Skeletal muscle satellite cell (primary cell): ENCODE results near the gene RHBDF2.
"Not testable (repeated sequence)": the region's sequence is repeated elsewhere in the genome, so short reads cannot be mapped to it uniquely, and the experiment has no call there.

Experiments
- H3K27me3 ChIP-seq: 2 replicates; pipeline ENCODE4 v1.7.0; 2013; ENCODE audit warnings: low read length; ENCODE audit not compliant: control insufficient read depth, insufficient read depth
- H3K36me3 ChIP-seq: 2 replicates; pipeline ENCODE4 v1.7.0; 2013; ENCODE audit warnings: mild to moderate bottlenecking, control low read depth, low read length; ENCODE audit not compliant: insufficient read depth
- H3K4me1 ChIP-seq: 2 replicates; pipeline ENCODE4 v1.7.0; 2013; ENCODE audit warnings: low read length; ENCODE audit not compliant: control insufficient read depth, insufficient read depth
- H3K4me2 ChIP-seq: 2 replicates; pipeline ENCODE4 v1.7.0; 2013; ENCODE audit warnings: mild to moderate bottlenecking, low read length
- H3K4me3 ChIP-seq: 2 replicates; pipeline ENCODE4 v1.7.0; 2013; ENCODE audit warnings: low read length
- H3K9ac ChIP-seq: 2 replicates; pipeline ENCODE4 v1.7.0; 2013; ENCODE audit warnings: mild to moderate bottlenecking, low read depth, low read length, moderate library complexity
- H3K9me3 ChIP-seq: replicated peaks from 2 replicates; pipeline ENCODE4 v1.7.0; 2013; ENCODE audit warnings: mild to moderate bottlenecking, control low read depth, low read length

RHBDF2 gene

DNA sequence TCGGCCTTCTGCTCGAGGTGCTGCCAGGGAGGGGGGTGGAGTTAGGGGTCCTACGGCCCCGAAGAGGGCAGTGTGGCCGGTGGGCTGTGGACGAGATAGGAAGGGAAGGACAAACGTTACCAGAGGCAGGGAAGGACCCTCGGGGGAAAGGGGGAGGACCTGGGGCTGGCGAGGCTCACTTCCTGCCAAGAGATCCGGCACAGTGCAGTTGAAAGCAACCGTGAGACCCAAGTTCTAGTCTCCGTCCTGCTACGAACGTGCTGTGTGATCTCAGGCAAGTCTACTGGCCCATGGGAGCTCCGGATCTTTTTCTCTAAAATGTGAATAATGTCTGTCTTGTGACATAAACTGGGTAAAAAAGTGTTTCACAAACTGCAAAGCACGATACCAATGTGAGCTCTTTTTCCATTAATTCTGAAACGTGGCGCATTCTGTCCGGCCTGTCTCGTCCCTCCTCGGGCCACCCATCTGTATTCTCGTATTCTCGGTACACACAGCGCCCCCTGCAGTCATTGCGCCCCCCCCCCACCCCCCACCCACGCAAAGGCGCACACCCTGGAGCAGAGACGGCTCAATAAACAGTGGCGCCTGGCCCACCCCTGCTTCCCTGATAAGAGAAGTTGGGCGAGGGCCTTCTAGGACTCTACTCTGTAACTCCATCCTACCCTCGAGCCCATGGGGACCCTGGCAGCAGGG, 27.5 kb upstream of the RHBDF2 start:
- H3K4me1 ChIP-seq: peaks cover 55% of the 10 kb centered on the region
- H3K4me3 ChIP-seq: no peak overlapping the region
- H3K9ac ChIP-seq: peak overlapping the region; percentile 78

DNA sequence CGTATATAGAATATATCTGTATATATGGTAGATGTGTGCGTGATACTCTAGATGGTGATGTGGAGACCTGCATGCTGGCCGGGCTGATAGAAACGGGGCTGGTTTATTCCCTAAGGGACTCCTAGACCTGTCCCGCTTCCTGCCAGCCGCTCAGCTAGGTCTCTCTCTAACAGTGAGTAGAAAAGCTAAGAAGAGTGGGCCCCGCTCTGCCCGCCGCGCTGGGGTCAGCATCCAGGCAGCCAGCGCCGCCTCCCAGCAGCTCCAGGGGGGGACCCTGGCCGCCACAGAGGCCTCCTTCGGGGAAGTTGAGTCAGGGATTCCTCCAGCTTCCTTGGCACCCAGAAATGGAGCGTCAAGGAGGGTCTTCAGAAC, 26.9 kb upstream of the RHBDF2 start:
- H3K4me1 ChIP-seq: peaks cover 55% of the 10 kb centered on the region
- H3K27me3 ChIP-seq: no peaks in the 10 kb centered on the region
- peak overlapping the region; percentile 78 for H3K9ac ChIP-seq
- H3K36me3 ChIP-seq: no peaks in the 10 kb centered on the region
- no peaks in the 10 kb centered on the region for H3K9me3 ChIP-seq
- H3K4me3 ChIP-seq: no peak overlapping the region
- H3K4me2 ChIP-seq: peak overlapping the region; percentile 65

More for the DNA sequence above, 27.5 kb upstream of the RHBDF2 start:
- no peaks in the 10 kb centered on the region for H3K36me3 ChIP-seq
- H3K9me3 ChIP-seq: no peaks in the 10 kb centered on the region
- peak overlapping the region; percentile 65 for H3K4me2 ChIP-seq
- no peaks in the 10 kb centered on the region for H3K27me3 ChIP-seq

DNA sequence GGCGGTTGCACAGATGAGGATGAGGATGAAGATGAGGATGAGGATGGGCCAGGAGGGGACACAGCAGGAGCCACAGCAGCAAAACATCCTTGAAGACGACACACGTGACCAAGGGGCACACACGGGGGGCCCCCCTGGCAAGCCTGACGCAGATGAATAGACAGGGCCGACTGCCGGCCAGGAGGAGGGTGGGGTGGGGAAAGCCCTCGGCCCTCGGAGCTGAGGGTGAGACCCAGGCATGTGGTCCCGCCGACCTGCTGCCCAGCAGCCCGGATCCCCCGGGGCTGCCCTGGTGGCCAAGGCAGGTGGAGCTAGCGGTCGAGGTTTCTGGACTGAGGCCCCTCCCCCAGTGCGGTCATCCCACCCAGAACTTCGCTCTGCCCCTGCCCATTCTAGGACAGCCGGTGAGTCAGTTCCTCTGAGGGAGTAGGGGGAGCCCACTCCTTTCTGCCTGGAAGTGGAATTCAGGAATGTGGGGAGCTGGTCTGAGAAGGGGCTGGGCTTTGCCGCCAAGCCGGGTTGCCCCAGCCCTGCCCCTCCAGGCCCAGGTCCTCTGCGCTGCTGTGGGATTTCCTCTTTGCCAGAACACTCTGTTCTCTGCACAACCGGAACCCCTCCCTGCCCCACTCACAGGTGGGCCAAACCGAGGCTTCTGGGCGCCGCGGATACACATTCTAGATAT, 26.3 kb upstream of the RHBDF2 start:
- no peaks in the 10 kb centered on the region for H3K9me3 ChIP-seq
- no peak overlapping the region for H3K4me3 ChIP-seq
- H3K4me1 ChIP-seq: peaks cover 59% of the 10 kb centered on the region
- peak overlapping the region; percentile 78 for H3K9ac ChIP-seq
- peak overlapping the region; percentile 65 for H3K4me2 ChIP-seq
- H3K36me3 ChIP-seq: no peaks in the 10 kb centered on the region
- no peaks in the 10 kb centered on the region for H3K27me3 ChIP-seq

- not testable (repeated sequence) for H3K27me3 ChIP-seq, H3K9ac ChIP-seq, H3K36me3 ChIP-seq, H3K9me3 ChIP-seq, H3K4me3 ChIP-seq
- Histone ChIP-seq H3K4me1 (peaks cover 59% of the 10 kb centered on the region), H3K4me2 (peak overlapping the region; percentile 65)
Measured at GRCh38 chr17:76527016-76527415, 25.8 kb upstream of the RHBDF2 start.

GRCh38 chr17:76525513-76525833, 24.2 kb upstream of the RHBDF2 start:
- H3K4me2 ChIP-seq: not testable (repeated sequence)

DNA sequence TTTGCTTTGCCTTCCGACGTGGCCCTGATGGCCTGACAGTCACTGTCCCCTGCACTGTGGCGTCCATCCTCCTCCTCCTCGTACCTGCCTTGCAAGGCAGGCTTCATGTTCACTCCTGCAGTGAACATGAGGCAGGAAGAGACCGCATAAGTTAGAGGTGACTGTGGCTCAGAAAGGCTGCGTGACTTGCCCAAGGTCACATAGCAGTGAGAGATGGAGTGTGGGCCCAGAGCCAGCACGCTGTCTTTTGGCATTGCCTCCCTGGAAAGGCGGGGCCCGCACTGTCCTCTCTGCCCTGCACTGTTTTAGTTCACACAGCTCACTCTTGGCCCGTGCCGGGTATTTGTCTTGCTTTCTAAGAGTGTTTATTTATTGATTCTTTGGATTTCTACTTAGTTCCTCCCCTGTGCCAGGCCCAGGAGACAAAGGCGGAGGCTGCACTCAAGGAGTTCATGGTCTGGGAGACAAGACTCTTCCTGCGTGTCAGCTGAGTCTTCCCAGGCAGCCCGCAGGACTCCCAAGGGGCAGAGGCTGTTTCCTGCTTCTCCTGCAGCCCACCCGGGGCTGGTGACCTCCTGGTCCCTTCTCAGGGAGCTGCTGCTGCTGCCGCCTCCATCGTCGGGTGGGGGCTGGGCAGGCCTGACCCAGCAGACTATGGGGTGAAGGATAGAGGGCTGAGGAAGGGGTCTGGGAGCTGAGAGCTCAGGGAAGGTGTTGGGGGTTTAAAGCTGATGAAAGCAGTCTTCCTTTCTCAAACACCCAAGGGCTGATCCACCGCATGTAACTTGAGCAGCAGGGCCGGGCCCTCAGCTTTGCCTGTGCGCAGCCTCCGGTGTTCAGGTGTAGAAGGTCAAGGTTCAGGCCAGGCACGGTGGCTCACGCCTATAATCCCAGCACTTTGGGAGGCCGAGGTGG, 23.6 kb upstream of the RHBDF2 start:
- Histone ChIP-seq H3K9me3 (no peaks in the 10 kb centered on the region), H3K4me3 (no peak overlapping the region), H3K4me2 (peak overlapping the region; percentile 21), H3K4me1 (peaks cover 43% of the 10 kb centered on the region), H3K36me3 (no peaks in the 10 kb centered on the region), H3K27me3 (no peaks in the 10 kb centered on the region), H3K9ac (peak overlapping the region; percentile 23)

More at GRCh38 chr17:76525513-76525833, 24.2 kb upstream of the RHBDF2 start:
- not testable (repeated sequence) for H3K4me3 ChIP-seq, H3K9ac ChIP-seq, H3K9me3 ChIP-seq, H3K27me3 ChIP-seq, H3K36me3 ChIP-seq
- peaks cover 49% of the 10 kb centered on the region for H3K4me1 ChIP-seq

DNA sequence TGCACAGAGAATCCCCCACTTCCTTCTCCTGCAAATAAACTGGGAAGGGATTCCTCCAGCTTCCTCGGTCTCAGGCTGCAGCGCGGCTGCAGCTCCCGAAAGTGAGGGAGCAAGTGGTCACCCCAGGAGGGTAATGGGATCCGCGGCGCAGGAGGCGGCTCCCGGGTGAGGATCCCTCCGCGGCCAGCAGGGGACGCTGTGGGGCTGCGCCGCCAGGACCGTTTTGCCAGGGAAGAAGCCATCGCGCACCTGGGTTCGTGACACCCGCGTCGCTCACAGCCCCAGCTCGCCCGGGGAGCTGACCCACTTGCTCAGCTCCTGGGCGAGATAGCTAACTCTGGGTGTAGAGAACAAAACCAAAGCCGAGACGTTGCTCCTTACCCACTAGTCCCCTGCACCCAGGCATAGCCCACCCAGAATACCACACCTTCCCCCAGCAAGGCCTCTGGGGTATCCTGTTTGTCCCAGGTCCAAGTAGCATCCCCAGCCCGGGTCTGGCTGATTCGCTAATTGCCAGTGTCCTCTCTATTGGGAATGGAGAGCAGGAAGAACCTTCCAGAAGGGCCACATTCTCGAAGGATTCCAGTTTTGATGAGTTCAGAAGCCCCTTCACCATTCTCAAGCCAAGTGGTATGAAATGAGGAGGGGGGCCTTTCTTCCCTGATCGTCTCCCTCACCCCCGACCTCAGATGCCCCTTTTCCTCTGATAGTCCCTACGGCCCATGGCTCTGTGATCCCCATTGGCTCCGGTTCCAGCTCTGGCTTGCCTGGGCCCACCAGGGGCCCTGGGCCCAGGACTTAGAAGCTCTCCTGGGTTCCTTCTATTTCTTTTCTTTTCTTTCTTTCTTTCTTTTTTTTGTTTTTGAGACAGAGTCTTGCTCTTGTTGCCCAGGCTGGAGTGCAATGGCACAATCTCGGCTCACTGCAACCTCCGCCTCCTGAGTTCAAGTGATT, 22.1 kb upstream of the RHBDF2 start:
- Histone ChIP-seq H3K4me1 (peaks cover 28% of the 10 kb centered on the region), H3K27me3 (no peaks in the 10 kb centered on the region), H3K9me3 (no peaks in the 10 kb centered on the region), H3K4me2 (peak overlapping the region; percentile 73), H3K36me3 (no peaks in the 10 kb centered on the region), H3K9ac (no peak overlapping the region), H3K4me3 (peak overlapping the region; percentile 34)

GRCh38 chr17:76521683-76522082, 20.5 kb upstream of the RHBDF2 start:
- not testable (repeated sequence) for H3K27me3 ChIP-seq, H3K9me3 ChIP-seq, H3K9ac ChIP-seq, H3K36me3 ChIP-seq, H3K4me3 ChIP-seq, H3K4me2 ChIP-seq
- peaks cover 15% of the 10 kb centered on the region for H3K4me1 ChIP-seq

DNA sequence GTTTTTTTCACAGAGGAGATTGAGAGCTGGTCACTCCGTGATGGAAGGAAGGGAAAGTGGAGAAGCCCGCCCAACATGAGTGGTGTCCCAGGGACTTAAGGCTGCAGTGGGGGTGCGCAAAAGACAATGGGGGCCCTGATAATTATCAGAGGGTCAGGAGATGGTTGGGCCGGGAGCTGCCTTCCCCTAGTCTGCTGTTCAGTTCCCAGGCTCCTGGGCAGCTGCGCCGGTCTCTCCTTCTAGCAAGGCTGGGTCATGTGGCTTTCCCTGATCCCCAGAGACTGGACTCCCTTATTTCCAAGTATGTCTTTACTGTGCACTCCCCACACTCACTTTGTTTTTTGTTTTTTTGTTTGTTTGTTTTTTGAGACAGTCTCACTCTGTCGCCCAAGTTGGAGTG, 20.0 kb upstream of the RHBDF2 start:
- no peaks in the 10 kb centered on the region for H3K27me3 ChIP-seq
- no peaks in the 10 kb centered on the region for H3K9me3 ChIP-seq
- H3K9ac ChIP-seq: no peak overlapping the region
- H3K4me2 ChIP-seq: no peak overlapping the region
- no peaks in the 10 kb centered on the region for H3K36me3 ChIP-seq
- peaks cover 15% of the 10 kb centered on the region for H3K4me1 ChIP-seq
- H3K4me3 ChIP-seq: no peak overlapping the region

GRCh38 chr17:76519048-76519966, 18.1 kb upstream of the RHBDF2 start:
- Histone ChIP-seq H3K9ac (no peak overlapping the region), H3K9me3 (no peaks in the 10 kb centered on the region), H3K4me3 (no peak overlapping the region), H3K4me1 (peaks cover 19% of the 10 kb centered on the region), H3K4me2 (no peak overlapping the region), H3K27me3 (no peaks in the 10 kb centered on the region), H3K36me3 (no peaks in the 10 kb centered on the region)
